MM.1S (cell line): Measurements from ENCODE around the gene CAB39L.

Experiments
- CTCF ChIP-seq: fragments of 300-600 bp; sonication (generic); IDR thresholded peaks from 2 replicates; pipeline ENCODE4 v1.5.1; 2016; ENCODE audit warnings: antibody characterized with exemption, low read length, mixed read lengths
- EZH2 ChIP-seq: fragments of 300-600 bp; sonication (generic); optimal IDR thresholded peaks from 2 replicates; pipeline ENCODE3; 2017; ENCODE audit warnings: low read depth, mild to moderate bottlenecking, antibody characterized with exemption, low read length, mixed read lengths

- TF ChIP-seq CTCF (no peak), EZH2 (no peak)
These were observed 150.9 kb downstream of the CAB39L start for GRCh38 chr13:49292742-49293486.
